K562 (cell line): ENCODE results near the gene EHD3. TPM values are rescaled to one million over a fixed set of nuclear protein-coding genes. Genes with fewer than 3 reads are reported as not detected.

Experiments used
- ATAC-seq: fragments of 200-7000 bp; cut with Tn5 transposase; 3 replicates; pipeline ENCODE4 v1.9.1; 2020; ENCODE audit warnings: moderate library complexity
- BruUV-seq: library from RNA; stranded (reverse); fragments of 400-500 nt; replicated peaks from 2 replicates; lab custom pipeline; 2021; lab: Mats Ljungman, UMichigan
- CTCF ChIA-PET: fragments of 300-600 bp; formaldehyde crosslinking; extraction: SDS; loops from one replicate; lab custom pipeline; 2021; ENCODE audit warnings: low intra/inter-chr PET ratio; lab: Yijun Ruan, JAX
- POLR2A ChIA-PET: fragments of 300-600, 350-650 bp; sonication (Branson Sonifier 250); formaldehyde crosslinking; extraction: SDS; loops from one replicate; lab custom pipeline; 2021; ENCODE audit warnings: antibody characterized with exemption, inconsistent platforms; lab: Yijun Ruan, JAX
- DNase-seq, 4 experiments: peaks; one replicate each; pipeline versions ENCODE4 v3.0.0 to v3.0.0-alpha.2; 2011 to 2018; ENCODE audit warnings: low spot score in 3 of 4, mixed read lengths in 3 of 4; ENCODE audit errors: extremely low read depth in 1 of 4
- FAIRE-seq: peaks from 2 replicates; lab custom pipeline; 2011; peaks lifted over from hg19 to GRCh38; lab: Jason Lieb, UNC
- H2AFZ ChIP-seq: 2 replicates; pipeline ENCODE4 v1.6.0; 2011; ENCODE audit warnings: low read depth, low read length, control low read depth, inconsistent platforms
- H3K27ac ChIP-seq: fragments of 200-600 bp; 3 replicates; pipeline ENCODE4 v1.8.0; 2011; ENCODE audit warnings: low read depth, mild to moderate bottlenecking, control low read depth, inconsistent platforms, low read length, moderate library complexity, mixed read lengths; ENCODE audit errors: extremely low read depth
- H3K27me3 ChIP-seq, 2 experiments: fragments of 300-600 bp in 1 of 2; 2 replicates in 1 of 2; 3 replicates in 1 of 2; pipeline versions ENCODE4 v1.6.0 to v1.8.0; 2011; ENCODE audit warnings: inconsistent platforms in 2 of 2, low read length in 2 of 2, mild to moderate bottlenecking in 1 of 2, mixed read lengths in 1 of 2, moderate library complexity in 1 of 2; ENCODE audit not compliant: control insufficient read depth in 2 of 2, insufficient read depth in 2 of 2
- H3K36me3 ChIP-seq: fragments of 300-600 bp; 3 replicates; pipeline ENCODE4 v1.8.0; 2011; ENCODE audit warnings: mild to moderate bottlenecking, low read length, inconsistent platforms; ENCODE audit not compliant: control insufficient read depth, insufficient read depth
- H3K4me1 ChIP-seq, 2 experiments: fragments of 200-600 bp in 1 of 2; replicated peaks in 1 of 2; 2 replicates in 1 of 2; 3 replicates in 1 of 2; pipeline versions ENCODE4 v1.5.1 to v1.8.0; 2011; ENCODE audit warnings: inconsistent platforms in 2 of 2, low read length in 2 of 2, mild to moderate bottlenecking in 1 of 2, mixed read lengths in 1 of 2, moderate library complexity in 1 of 2; ENCODE audit not compliant: control insufficient read depth in 2 of 2, insufficient read depth in 2 of 2
- H3K4me2 ChIP-seq: 2 replicates; pipeline ENCODE4 v1.6.1; 2011; ENCODE audit warnings: low read length, control low read depth, inconsistent platforms, mixed read lengths; ENCODE audit not compliant: insufficient read depth
- H3K4me3 ChIP-seq: fragments of 200-600 bp; sonication (generic), shearing (Covaris generic); 2 replicates; pipeline ENCODE4 v1.5.1; 2016; ENCODE audit warnings: control low read depth, inconsistent platforms
- H3K79me2 ChIP-seq: fragments of 200-600 bp; 3 replicates; pipeline ENCODE4 v1.8.0; 2011; ENCODE audit warnings: low read length, inconsistent platforms; ENCODE audit not compliant: control insufficient read depth, insufficient read depth
- H3K9ac ChIP-seq, 2 experiments: 2 replicates each; pipeline versions ENCODE4 v1.6.0 to v1.6.1; 2011; ENCODE audit warnings: low read depth in 2 of 2, low read length in 2 of 2, control low read depth in 1 of 2, inconsistent platforms in 1 of 2, mild to moderate bottlenecking in 1 of 2, mixed read lengths in 1 of 2; ENCODE audit not compliant: insufficient read depth in 1 of 2
- H3K9me1 ChIP-seq: one replicate; pipeline ENCODE4 v1.6.0; 2011; ENCODE audit warnings: inconsistent platforms, mild to moderate bottlenecking, low read length, moderate library complexity; ENCODE audit not compliant: control insufficient read depth, insufficient read depth
- H3K9me3 ChIP-seq: replicated peaks from 2 replicates; pipeline ENCODE4 v1.5.1; 2011; ENCODE audit warnings: low read depth, low read length, inconsistent platforms; ENCODE audit not compliant: control insufficient read depth, insufficient read depth
- H4K20me1 ChIP-seq: replicated peaks from 2 replicates; pipeline ENCODE4 v1.6.1; 2011; ENCODE audit warnings: low read length, inconsistent platforms, mixed read lengths; ENCODE audit not compliant: control insufficient read depth, insufficient read depth
- EZH2 ChIP-seq: IDR thresholded peaks from 2 replicates; pipeline ENCODE4 v1.6.1; 2012; ENCODE audit warnings: low read depth, mild to moderate bottlenecking, inconsistent platforms, low read length, borderline replicate concordance
- PHF20 ChIP-seq: fragments of 450-650 bp; IDR thresholded peaks from 2 replicates; pipeline ENCODE4 v1.6.1; 2018; ENCODE audit not compliant: partially characterized antibody
- RB1 ChIP-seq: fragments of 450-650 bp; IDR thresholded peaks from 2 replicates; pipeline ENCODE4 v1.6.1; 2017; ENCODE audit warnings: low read depth, mild to moderate bottlenecking
- SMARCA5 ChIP-seq: fragments of 450-650 bp; IDR thresholded peaks from 2 replicates; pipeline ENCODE4 v1.6.1; 2016
- STAT5B ChIP-seq: fragments of 250-450 bp; sonication (Bioruptor Pico); IDR thresholded peaks from 2 replicates; pipeline ENCODE4 v1.8.0; 2021; ENCODE audit warnings: mild to moderate bottlenecking, inconsistent platforms
- ZBTB26 ChIP-seq: fragments of 450-650 bp; formaldehyde crosslinking; IDR thresholded peaks from 2 replicates; pipeline ENCODE4 v1.4.0; 2022; ENCODE audit warnings: missing genetic modification characterization
- WGBS: fragments of 100-300 bp; shearing (Covaris generic); methylation state at CpG from one replicate; pipeline ENCODE4 v1.1.6; 2016; ENCODE audit warnings: low coverage, mixed read lengths; ENCODE audit not compliant: insufficient coverage; ENCODE audit errors: missing lambda C conversion rate; 5-methylcytosine and 5-hydroxymethylcytosine counted together
- in situ Hi-C: fragments of 300-500 bp; cut with MboI; formaldehyde crosslinking; loops from 4 replicates; pipeline ENCODE4 v1.15.0; 2018; ENCODE audit warnings: inconsistent platforms, mixed read lengths
- intact Hi-C: fragments of 100-400 bp; cut with micrococcal nuclease; formaldehyde crosslinking; loops from 2 replicates; pipeline ENCODE4 v1.14.2; 2022
- polyA plus RNA-seq, 8 experiments: library from polyadenylated mRNA; depleted of rRNA in 4 of 8; stranded (reverse) in 5 of 8; unstranded in 3 of 8; fragments of >200 nt; fragmentation: Nextera tagmentation in 2 of 8; fragmentation: Illumina TruSeq in 1 of 8; extraction: Ambion mirVana in 2 of 8; extraction: Trizol in 1 of 8; gene quantifications; 2 replicates each; pipeline versions ENCODE4 v1.2.1 to v1.2.3, GENCODE V29; 2011 to 2014; ENCODE audit warnings: inconsistent platforms in 1 of 8, missing spikeins in 1 of 8
- total RNA-seq, 7 experiments: library from RNA; depleted of rRNA in 6 of 7; stranded (reverse); fragments of >200 nt in 6 of 7; fragmentation: Illumina TruSeq in 2 of 7; extraction: Trizol in 2 of 7; gene quantifications; 2 replicates each; pipeline versions ENCODE4 v1.2.1 to v1.2.3, GENCODE V29; 2011 to 2021; ENCODE audit warnings: low replicate concordance in 1 of 7
- TF ChIP-seq, protein P1 (sequence below): fragments of 450-650 bp; IDR thresholded peaks from one replicate; pipeline ENCODE4 v1.6.1; 2018; ENCODE audit warnings: mild to moderate bottlenecking, moderate library complexity; ENCODE audit not compliant: partially characterized antibody
- TF ChIP-seq, protein P2 (sequence below): fragments of 200-800 bp; sonication (Bioruptor generic); IDR thresholded peaks from 2 replicates; pipeline ENCODE4 v1.6.1; 2016; ENCODE audit warnings: missing genetic modification characterization, missing compliant biosample characterization

Gene EHD3
- total and polyA plus RNA-seq, 9 of the 15 experiments (the other 6 are each of a cell fraction or from before 2014, with no cell fraction given), result under 0.01 to 0.04 (median 0.03) TPM; not detected in 3

DNA sequence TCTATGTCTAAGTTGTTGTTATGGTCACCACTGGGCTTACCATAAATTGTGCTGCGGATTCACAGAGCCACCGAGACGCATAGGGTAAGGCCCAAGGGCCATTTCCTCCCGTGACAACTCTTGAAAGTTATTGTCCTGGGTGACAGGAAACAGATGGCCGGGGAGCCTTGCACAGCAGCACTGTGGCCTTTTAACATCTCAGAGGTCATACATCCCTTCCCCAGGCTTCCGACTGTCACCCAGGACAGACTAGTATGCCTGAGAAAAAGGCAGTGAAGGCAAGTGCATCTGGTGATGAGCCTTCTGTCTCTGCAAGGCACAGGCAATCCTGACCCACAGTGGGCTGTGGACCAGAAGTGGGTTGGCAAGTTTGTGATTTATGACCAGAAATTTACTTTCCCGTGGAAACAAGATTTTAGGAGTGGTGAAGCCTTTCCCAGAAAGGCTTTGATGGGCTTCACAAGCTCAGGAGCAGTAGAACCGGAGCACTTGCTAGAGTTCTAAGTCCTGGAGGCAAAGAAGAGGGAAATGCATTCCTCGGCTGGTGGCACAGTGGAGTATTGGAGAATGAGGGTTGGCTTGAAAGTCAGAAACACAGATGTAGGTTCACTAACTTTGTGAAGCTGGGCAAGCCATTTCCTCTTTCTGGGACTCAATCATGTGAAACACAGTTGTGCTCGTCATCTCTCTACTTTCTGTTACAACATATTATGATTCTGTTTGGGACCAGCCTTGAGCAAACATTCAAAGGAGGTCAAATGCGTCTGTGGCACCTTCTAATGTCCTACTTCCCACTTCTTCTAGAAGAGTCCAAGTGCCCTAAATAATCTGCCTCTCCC lies 14.6 kb upstream of the EHD3 start:
- Histone ChIP-seq H3K4me2 (no peak overlapping the region), H3K9ac (no peak overlapping the region), H2AFZ (no peak overlapping the region), H3K9me1 (no peaks in the 10 kb centered on the region), H3K9me3 (no peaks in the 10 kb centered on the region), H3K27me3 (peaks cover 0 to 13% of the 10 kb centered on the region in 2 experiments; a peak in 2 of 5 replicates), H3K79me2 (no peaks in the 10 kb centered on the region), H3K36me3 (no peaks in the 10 kb centered on the region), H3K4me3 (no peak overlapping the region), H4K20me1 (no peaks in the 10 kb centered on the region), H3K4me1 (no peaks in the 10 kb centered on the region), H3K27ac (no peak overlapping the region)
- intact Hi-C loops, result no loop called here
- DNase-seq (no peak), FAIRE-seq (no peak), ATAC-seq (no peak)
- ChIA-PET POLR2A (no interaction called here), CTCF (no interaction called here)
- in situ Hi-C loops, result no loop called here
- WGBS, result 1% methylated on average over 11 of the region's 11 CpGs
- no TSS peak for BruUV-seq
- TF ChIP-seq ZBTB26 (CRISPR knock-in tag) (no peak), STAT5B (CRISPR knock-in tag) (no peak), PHF20 (no peak), SMARCA5 (no peak), EZH2 (no peak), RB1 (no peak)
- TF ChIP-seq, protein P1, sequence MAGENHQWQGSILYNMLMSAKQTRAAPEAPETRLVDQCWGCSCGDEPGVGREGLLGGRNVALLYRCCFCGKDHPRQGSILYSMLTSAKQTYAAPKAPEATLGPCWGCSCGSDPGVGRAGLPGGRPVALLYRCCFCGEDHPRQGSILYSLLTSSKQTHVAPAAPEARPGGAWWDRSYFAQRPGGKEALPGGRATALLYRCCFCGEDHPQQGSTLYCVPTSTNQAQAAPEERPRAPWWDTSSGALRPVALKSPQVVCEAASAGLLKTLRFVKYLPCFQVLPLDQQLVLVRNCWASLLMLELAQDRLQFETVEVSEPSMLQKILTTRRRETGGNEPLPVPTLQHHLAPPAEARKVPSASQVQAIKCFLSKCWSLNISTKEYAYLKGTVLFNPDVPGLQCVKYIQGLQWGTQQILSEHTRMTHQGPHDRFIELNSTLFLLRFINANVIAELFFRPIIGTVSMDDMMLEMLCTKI, result no peak
- TF ChIP-seq, protein P2, sequence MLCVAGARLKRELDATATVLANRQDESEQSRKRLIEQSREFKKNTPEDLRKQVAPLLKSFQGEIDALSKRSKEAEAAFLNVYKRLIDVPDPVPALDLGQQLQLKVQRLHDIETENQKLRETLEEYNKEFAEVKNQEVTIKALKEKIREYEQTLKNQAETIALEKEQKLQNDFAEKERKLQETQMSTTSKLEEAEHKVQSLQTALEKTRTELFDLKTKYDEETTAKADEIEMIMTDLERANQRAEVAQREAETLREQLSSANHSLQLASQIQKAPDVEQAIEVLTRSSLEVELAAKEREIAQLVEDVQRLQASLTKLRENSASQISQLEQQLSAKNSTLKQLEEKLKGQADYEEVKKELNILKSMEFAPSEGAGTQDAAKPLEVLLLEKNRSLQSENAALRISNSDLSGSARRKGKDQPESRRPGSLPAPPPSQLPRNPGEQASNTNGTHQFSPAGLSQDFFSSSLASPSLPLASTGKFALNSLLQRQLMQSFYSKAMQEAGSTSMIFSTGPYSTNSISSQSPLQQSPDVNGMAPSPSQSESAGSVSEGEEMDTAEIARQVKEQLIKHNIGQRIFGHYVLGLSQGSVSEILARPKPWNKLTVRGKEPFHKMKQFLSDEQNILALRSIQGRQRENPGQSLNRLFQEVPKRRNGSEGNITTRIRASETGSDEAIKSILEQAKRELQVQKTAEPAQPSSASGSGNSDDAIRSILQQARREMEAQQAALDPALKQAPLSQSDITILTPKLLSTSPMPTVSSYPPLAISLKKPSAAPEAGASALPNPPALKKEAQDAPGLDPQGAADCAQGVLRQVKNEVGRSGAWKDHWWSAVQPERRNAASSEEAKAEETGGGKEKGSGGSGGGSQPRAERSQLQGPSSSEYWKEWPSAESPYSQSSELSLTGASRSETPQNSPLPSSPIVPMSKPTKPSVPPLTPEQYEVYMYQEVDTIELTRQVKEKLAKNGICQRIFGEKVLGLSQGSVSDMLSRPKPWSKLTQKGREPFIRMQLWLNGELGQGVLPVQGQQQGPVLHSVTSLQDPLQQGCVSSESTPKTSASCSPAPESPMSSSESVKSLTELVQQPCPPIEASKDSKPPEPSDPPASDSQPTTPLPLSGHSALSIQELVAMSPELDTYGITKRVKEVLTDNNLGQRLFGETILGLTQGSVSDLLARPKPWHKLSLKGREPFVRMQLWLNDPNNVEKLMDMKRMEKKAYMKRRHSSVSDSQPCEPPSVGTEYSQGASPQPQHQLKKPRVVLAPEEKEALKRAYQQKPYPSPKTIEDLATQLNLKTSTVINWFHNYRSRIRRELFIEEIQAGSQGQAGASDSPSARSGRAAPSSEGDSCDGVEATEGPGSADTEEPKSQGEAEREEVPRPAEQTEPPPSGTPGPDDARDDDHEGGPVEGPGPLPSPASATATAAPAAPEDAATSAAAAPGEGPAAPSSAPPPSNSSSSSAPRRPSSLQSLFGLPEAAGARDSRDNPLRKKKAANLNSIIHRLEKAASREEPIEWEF (CRISPR knock-in tag), result no peak
